Naive thymus-derived CD8-positive, alpha-beta T cell (primary cell): ENCODE measurements around the gene DNAAF5. TPM values are rescaled to one million over a fixed set of nuclear protein-coding genes. Genes with fewer than 3 reads are reported as not detected.

Experiments used
- ATAC-seq, 2 donors: fragments of 150-1000 bp; cut with Tn5 transposase in 1 of 2; sonication (Bioruptor Pico), chemical (Tn5 transposase) in 1 of 2; 1 replicate in 1 of 2; 2 replicates in 1 of 2; pipeline ENCODE4 v1.10.0; 2021; ENCODE audit warnings: mild to moderate bottlenecking in 2 of 2, moderate library complexity in 2 of 2
- POLR2A ChIA-PET: fragments of 350-600 bp; sonication (Branson Sonifier 250); formaldehyde crosslinking; loops from one replicate; lab custom pipeline; 2021; ENCODE audit warnings: antibody characterized with exemption; lab: Charles Lee
- DNase-seq, 10 donors: peaks; one replicate each; pipeline versions ENCODE4 v3.0.0 to v3.0.0-alpha.2; 2020 to 2022
- H3K27ac Mint-ChIP-seq, 10 donors: one replicate each; pipeline ENCODE4 v1.8.0; 2020 to 2022; ENCODE audit warnings: mild to moderate bottlenecking in 10 of 10, mixed read lengths in 10 of 10, moderate library complexity in 4 of 10, inconsistent platforms in 1 of 10
- H3K27me3 Mint-ChIP-seq, 5 donors: one replicate each; pipeline ENCODE4 v1.8.0; 2021 to 2022; ENCODE audit warnings: mixed read lengths in 5 of 5
- H3K36me3 Mint-ChIP-seq, 3 donors: one replicate each; pipeline ENCODE4 v1.8.0; 2020 to 2022; ENCODE audit warnings: mixed read lengths in 3 of 3, mild to moderate bottlenecking in 2 of 3, inconsistent platforms in 1 of 3
- H3K4me1 Mint-ChIP-seq, 4 donors: one replicate each; pipeline ENCODE4 v1.8.0; 2021 to 2022; ENCODE audit warnings: mixed read lengths in 4 of 4
- H3K4me3 Mint-ChIP-seq, 10 donors: one replicate each; pipeline ENCODE4 v1.8.0; 2020 to 2022; ENCODE audit warnings: mild to moderate bottlenecking in 10 of 10, mixed read lengths in 10 of 10, moderate library complexity in 6 of 10, inconsistent platforms in 1 of 10
- H3K9me3 Mint-ChIP-seq, 9 donors: one replicate each; pipeline ENCODE4 v1.8.0; 2020 to 2022; ENCODE audit warnings: mixed read lengths in 9 of 9, mild to moderate bottlenecking in 3 of 9, inconsistent platforms in 1 of 9, moderate library complexity in 1 of 9
- polyA plus RNA-seq, 3 donors: library from polyadenylated mRNA; unstranded; fragments of 300-500 nt; fragmentation: Illumina TruSeq; gene quantifications; one replicate each; pipeline ENCODE4 v1.2.3, GENCODE V29; 2021
- total RNA-seq, 8 experiments: library from RNA in 2 of 8; stranded (reverse) in 2 of 8; gene quantifications; one replicate each; pipeline ENCODE4 v1.2.3 and lab custom pipeline; 2021 to 2026

Gene DNAAF5
- total and polyA plus RNA-seq, 5 experiments from 2014 or later, result 2.8 to 16.3 (median 4.6) TPM

DNA sequence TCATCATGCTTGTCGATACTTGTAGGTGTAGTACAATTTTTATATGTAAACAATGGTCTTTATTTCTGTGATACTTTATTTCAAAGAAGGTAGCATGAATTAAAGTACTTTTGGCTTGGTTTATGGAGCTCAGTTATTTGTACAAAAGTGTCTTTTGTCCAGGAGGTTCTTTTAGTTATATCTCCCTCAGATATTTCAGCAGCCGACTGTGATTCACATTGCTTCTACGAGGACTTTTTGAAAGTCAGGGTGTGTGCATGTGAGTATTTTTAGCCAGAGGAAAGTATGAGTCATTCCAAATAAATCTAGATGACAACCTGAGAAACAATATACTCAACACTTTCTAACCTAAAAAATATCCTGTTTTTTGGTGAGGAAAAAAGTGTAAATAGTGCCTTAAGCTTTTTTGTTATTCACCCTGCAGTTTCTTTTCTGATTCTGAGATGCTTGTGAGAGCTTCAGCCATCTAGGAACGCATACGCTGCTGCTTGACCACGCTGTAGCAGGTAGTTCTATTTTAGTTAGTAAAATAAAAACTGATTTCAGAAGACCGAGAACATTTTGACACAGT, 105.2 kb downstream of the DNAAF5 start:
- peak in 1 of 2 donors; percentile 35 for ATAC-seq
- Mint-ChIP-seq H3K4me1 (peaks cover 23 to 61% (median 54%) of the 10 kb centered on the region in 4 donors), H3K27me3 (no peaks in the 10 kb centered on the region)

DNA sequence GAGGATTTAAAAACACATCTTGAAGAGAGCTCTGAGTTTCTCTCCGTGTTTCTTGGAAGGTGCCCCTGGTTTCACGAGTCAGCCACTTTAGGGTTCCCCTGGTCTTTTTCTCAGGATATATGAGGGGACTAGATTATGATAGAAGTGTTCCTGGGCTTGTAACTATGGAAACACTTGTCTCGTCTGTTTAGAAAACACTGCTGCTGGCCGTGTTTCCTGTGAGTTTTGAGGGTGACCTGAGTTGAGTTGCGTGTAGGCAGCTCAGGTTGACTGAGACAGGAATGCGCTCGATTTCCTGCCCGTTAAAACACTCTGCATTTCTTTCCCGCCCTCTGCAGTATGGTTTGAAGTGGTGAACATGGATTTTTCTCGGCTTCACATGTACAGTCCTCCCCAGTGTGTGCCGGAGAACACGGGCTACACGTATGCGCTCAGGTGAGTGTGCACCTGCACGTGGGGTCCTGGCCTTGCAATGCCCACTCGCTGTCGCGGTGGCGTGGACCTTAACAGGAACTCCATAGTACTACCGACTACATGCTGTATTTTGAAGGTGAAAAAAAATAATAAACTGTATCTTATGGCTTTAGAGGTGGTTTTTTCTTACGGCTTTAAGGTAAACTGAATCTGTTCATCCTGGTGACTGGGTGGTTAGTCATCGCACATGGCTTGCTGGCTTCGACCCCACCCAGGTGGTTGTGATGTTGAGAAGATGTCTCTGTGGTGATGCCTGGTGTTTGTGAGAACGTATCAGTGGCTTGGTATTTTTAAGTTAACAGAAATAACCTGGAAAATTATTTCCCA, 105.9 kb downstream of the DNAAF5 start, which contains the start of gene SUN1:
SUN1 (plus strand) TSS at position 310 of the 801 bp plus-strand sequence; CDS start at position 359, 49 bp downstream.
- Mint-ChIP-seq H3K4me1 (peaks cover 23 to 62% (median 56%) of the 10 kb centered on the region in 4 donors), H3K27me3 (no peaks in the 10 kb centered on the region), H3K4me3 (peak within 1 kb of the TSS; percentile 60 to 91 (median 87)), H3K27ac (peak within 1 kb of the TSS; percentile 76 to 100 (median 95)), H3K9me3 (no peaks in the 10 kb centered on the region), H3K36me3 (peaks cover 0 to 24% (median 3%) of the 10 kb centered on the region in 3 donors)
- POLR2A ChIA-PET, result interaction anchor here (0.7 to 3.0 kb wide), 7 partner anchors 12 to 47 kb away, joined by 3 to 21 read pairs (median 4); partner anchors contain the start of gene GET4
- peak in 9 of 10 donors; percentile 35 to 89 (median 67) for DNase-seq
- peak; percentile 79 to 91 for ATAC-seq

More for the DNA sequence above, 105.2 kb downstream of the DNAAF5 start:
- POLR2A ChIA-PET, result interaction anchor here (0.6 to 3.0 kb wide), 7 partner anchors 12 to 46 kb away, joined by 3 to 21 read pairs (median 4); partner anchors contain the start of gene GET4
- Mint-ChIP-seq H3K9me3 (no peaks in the 10 kb centered on the region), H3K27ac (peak overlapping the region; percentile 76 to 100 (median 95)), H3K36me3 (peaks cover 0 to 22% (median 3%) of the 10 kb centered on the region in 3 donors), H3K4me3 (peak overlapping the region; percentile 60 to 91 (median 87))
- DNase-seq, result peak in 1 of 10 donors; percentile 13

GRCh38 chr7:832968-833424, 106.5 kb downstream of the DNAAF5 start:
- POLR2A ChIA-PET, result interaction anchor here (0.7 to 3.0 kb wide), 4 partner anchors 16 to 45 kb away, joined by 3 to 21 read pairs (median 10); no protein-coding TSS in a partner anchor
- Mint-ChIP-seq H3K4me3 (peak overlapping the region; percentile 60 to 91 (median 87)), H3K9me3 (no peaks in the 10 kb centered on the region), H3K36me3 (peaks cover 0 to 28% (median 3%) of the 10 kb centered on the region in 3 donors), H3K4me1 (peaks cover 23 to 67% (median 58%) of the 10 kb centered on the region in 4 donors), H3K27ac (peak overlapping the region; percentile 76 to 100 (median 95)), H3K27me3 (no peaks in the 10 kb centered on the region)
- ATAC-seq, result no peak
- peak in 1 of 10 donors; percentile 24 for DNase-seq

DNA sequence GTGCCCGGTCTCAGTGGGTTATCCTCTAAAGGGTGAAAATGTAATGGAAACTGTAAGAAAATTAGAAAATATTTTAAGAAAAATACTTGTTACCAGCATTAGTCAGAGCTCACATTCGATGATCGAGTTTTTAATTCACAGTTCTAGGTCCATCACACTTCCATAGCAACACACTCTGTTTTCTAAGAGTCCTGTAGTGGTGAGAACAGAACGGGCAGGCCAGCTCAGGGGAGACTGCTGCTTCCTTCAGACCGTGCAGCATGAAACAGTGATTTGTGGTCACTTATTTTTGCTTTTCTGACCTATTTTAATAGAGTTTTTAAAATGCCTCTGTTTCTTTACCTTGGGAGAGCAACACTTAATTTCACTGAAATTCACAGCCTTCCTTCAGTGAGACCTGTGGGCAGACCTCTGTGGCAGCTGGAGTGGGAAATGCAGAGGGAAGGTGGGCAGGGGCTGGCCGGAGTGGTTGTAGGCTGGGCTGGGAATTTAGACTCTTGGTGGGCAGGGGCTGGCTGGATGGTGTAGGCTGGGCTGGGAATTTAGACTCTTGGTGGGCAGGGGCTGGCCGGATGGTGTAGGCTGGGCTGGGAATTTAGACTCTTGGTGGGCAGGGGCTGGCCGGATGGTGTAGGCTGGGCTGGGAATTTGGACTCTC, 107.2 kb downstream of the DNAAF5 start:
- peak overlapping the region in 5 of 10 donors; percentile 27 to 96 (median 53) for H3K27ac Mint-ChIP-seq
- POLR2A ChIA-PET, result interaction anchor here (0.9 kb wide), 1 partner anchor 41 kb away, joined by 3 read pairs; no protein-coding TSS in a partner anchor
- H3K9me3 Mint-ChIP-seq, result no peaks in the 10 kb centered on the region
- no peak for ATAC-seq
- peak in 1 of 10 donors; percentile 19 for DNase-seq
- no peaks in the 10 kb centered on the region for H3K27me3 Mint-ChIP-seq
- H3K36me3 Mint-ChIP-seq, result peaks cover 0 to 31% (median 3%) of the 10 kb centered on the region in 3 donors
- no peak overlapping the region for H3K4me3 Mint-ChIP-seq
- peaks cover 23 to 63% (median 56%) of the 10 kb centered on the region in 4 donors for H3K4me1 Mint-ChIP-seq

GRCh38 chr7:834277-834676, 107.8 kb downstream of the DNAAF5 start:
- peaks cover 23 to 59% (median 54%) of the 10 kb centered on the region in 4 donors for H3K4me1 Mint-ChIP-seq
- ATAC-seq (no peak), DNase-seq (peak in 1 of 10 donors; percentile 60)
- no peak overlapping the region for H3K4me3 Mint-ChIP-seq
- H3K27me3 Mint-ChIP-seq, result no peaks in the 10 kb centered on the region
- peaks cover 0 to 36% (median 3%) of the 10 kb centered on the region in 3 donors for H3K36me3 Mint-ChIP-seq
- H3K27ac Mint-ChIP-seq, result peak overlapping the region in 6 of 10 donors; percentile 18 to 96 (median 55)
- H3K9me3 Mint-ChIP-seq, result no peaks in the 10 kb centered on the region
- POLR2A ChIA-PET, result interaction anchor here (0.6 to 0.9 kb wide), 2 partner anchors 10 to 42 kb away, joined by 3 read pairs; no protein-coding TSS in a partner anchor

DNA sequence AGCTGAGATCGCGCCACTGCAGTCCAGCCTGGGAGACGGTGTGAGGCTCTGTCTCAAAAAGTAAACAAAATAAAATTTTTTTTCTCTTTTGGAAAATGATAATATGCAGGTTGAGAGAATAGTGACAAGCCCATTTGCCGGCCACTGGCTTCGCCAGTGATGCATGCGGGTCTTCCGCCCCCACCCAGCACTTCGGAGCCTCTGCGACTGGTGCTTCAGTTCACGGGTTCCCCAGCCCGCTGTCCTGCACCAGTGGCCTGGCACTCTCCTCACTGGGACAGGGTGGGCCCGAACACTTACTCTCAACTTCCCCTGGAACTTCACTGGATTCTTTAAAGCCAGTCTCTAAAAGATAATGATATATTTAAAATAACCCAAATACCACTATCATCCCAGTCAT, 108.5 kb downstream of the DNAAF5 start:
- POLR2A ChIA-PET, result interaction anchor here (0.6 kb wide), 1 partner anchor 9 kb away, joined by 3 read pairs; no protein-coding TSS in a partner anchor
- H3K27me3 Mint-ChIP-seq, result no peaks in the 10 kb centered on the region
- H3K36me3 Mint-ChIP-seq, result peaks cover 0 to 41% (median 7%) of the 10 kb centered on the region in 3 donors
- H3K9me3 Mint-ChIP-seq, result no peaks in the 10 kb centered on the region
- DNase-seq (peak in 1 of 10 donors; percentile 22), ATAC-seq (no peak)
- H3K27ac Mint-ChIP-seq, result peak overlapping the region in 3 of 10 donors; percentile 34 to 96 (median 78)
- peaks cover 23 to 57% (median 49%) of the 10 kb centered on the region in 4 donors for H3K4me1 Mint-ChIP-seq
- H3K4me3 Mint-ChIP-seq, result no peak overlapping the region

GRCh38 chr7:835485-836401, 109.2 kb downstream of the DNAAF5 start:
- DNase-seq, result peak in 1 of 10 donors; percentile 52
- H3K27me3 Mint-ChIP-seq, result no peaks in the 10 kb centered on the region
- H3K9me3 Mint-ChIP-seq, result no peaks in the 10 kb centered on the region
- peaks cover 18 to 50% (median 42%) of the 10 kb centered on the region in 4 donors for H3K4me1 Mint-ChIP-seq
- H3K36me3 Mint-ChIP-seq, result peaks cover 0 to 48% (median 7%) of the 10 kb centered on the region in 3 donors
- POLR2A ChIA-PET, result no interaction called here
- peak overlapping the region in 5 of 10 donors; percentile 1 to 67 (median 52) for H3K4me3 Mint-ChIP-seq
- ATAC-seq, result no peak
- H3K27ac Mint-ChIP-seq, result peak overlapping the region in 9 of 10 donors; percentile 17 to 82 (median 71)

Other genes starting within 250 kb of the DNAAF5 start
- under 1 TPM; 0.21 to 0.30 TPM for gene PDGFA, start 206.9 kb upstream of the DNAAF5 start, total RNA-seq
- not detected for gene PDGFA, start 206.9 kb upstream of the DNAAF5 start, polyA plus RNA-seq
- 10 to 100 TPM; 46.2 to 47.3 TPM for gene PRKAR1B, start 582 bp downstream of the DNAAF5 start, total RNA-seq
- 10 to 100 TPM; 14.6 to 35.4 (median 27.6) TPM for gene PRKAR1B, start 582 bp downstream of the DNAAF5 start, polyA plus RNA-seq
- 100 to 1,000 TPM; 194 to 198 TPM for gene SUN1, start 105.8 kb downstream of the DNAAF5 start, total RNA-seq
- 10 to 100 TPM; 26.1 to 37.5 (median 27.9) TPM for gene SUN1, start 105.8 kb downstream of the DNAAF5 start, polyA plus RNA-seq
- gene GET4, start 149.9 kb downstream of the DNAAF5 start, total RNA-seq, result 10 to 100 TPM; 61.4 to 64.1 TPM
- gene GET4, start 149.9 kb downstream of the DNAAF5 start, polyA plus RNA-seq, result 10 to 100 TPM; 23.0 to 34.6 (median 23.6) TPM
- 10 to 100 TPM; 12.4 to 14.5 TPM for gene ADAP1, start 228.0 kb downstream of the DNAAF5 start, total RNA-seq
- 10 to 100 TPM in 1 of 3 donors, 1 to 10 TPM in 2; 7.6 to 18.4 (median 8.2) TPM for gene ADAP1, start 228.0 kb downstream of the DNAAF5 start, polyA plus RNA-seq
- gene COX19, start 248.8 kb downstream of the DNAAF5 start, total RNA-seq, result 10 to 100 TPM; 46.9 to 49.0 TPM
- 10 to 100 TPM; 19.3 to 21.5 (median 20.2) TPM for gene COX19, start 248.8 kb downstream of the DNAAF5 start, polyA plus RNA-seq